Stimulated activated effector memory CD8-positive, alpha-beta T cell treated with anti-CD3 and anti-CD28 coated beads, Interleukin-12 subunit alpha, Interleukin-12 subunit beta, amount 100 ng/mL, for 72 hours (primary cell): Measurements from ENCODE around the gene FHAD1.
A peak's percentile ranks its signal among the peaks of the same experiment; 100 is the strongest.

ENCODE experiments used
- ATAC-seq: fragments of 150-1000 bp; cut with Tn5 transposase; 2 replicates; pipeline ENCODE4 v1.10.0; 2021
- DNase-seq, 2 donors: peaks; one replicate each; pipeline ENCODE4 v3.0.0; 2021 to 2022; ENCODE audit warnings: low spot score in 2 of 2
- H3K27ac Mint-ChIP-seq: one replicate; pipeline ENCODE4 v1.8.0; 2022; ENCODE audit warnings: mild to moderate bottlenecking, mixed read lengths
- H3K36me3 Mint-ChIP-seq: one replicate; pipeline ENCODE4 v1.8.0; 2022; ENCODE audit warnings: mild to moderate bottlenecking, mixed read lengths
- H3K4me1 Mint-ChIP-seq: one replicate; pipeline ENCODE4 v1.8.0; 2022; ENCODE audit warnings: mixed read lengths
- H3K4me3 Mint-ChIP-seq: one replicate; pipeline ENCODE4 v1.8.0; 2022; ENCODE audit warnings: mild to moderate bottlenecking, mixed read lengths
- H3K9me3 Mint-ChIP-seq: one replicate; pipeline ENCODE4 v1.8.0; 2022; ENCODE audit warnings: mixed read lengths

The FHAD1 gene

DNA sequence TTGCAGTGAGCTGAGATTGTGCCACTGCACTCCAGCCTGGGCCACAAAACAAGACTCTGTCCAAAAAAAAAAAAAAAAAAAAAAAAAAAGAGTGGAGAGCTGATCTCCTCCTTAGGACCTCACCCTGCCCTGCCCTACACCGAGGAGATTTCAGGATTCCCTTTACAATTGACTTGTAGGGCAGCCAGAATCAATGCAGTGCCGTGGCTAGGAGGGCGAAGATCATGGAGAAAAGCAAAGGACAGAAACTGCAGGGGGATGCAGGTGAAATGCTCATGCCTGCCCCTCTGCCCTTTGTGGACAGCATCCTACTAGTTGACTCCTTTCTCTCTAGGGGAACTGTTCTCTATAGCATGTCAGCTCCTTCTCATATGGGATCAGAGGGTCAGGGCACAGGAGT, 9.6 kb downstream of the FHAD1 start:
- Mint-ChIP-seq H3K36me3 (no peaks in the 10 kb centered on the region), H3K27ac (no peak overlapping the region), H3K4me1 (peaks cover 40% of the 10 kb centered on the region), H3K4me3 (no peak overlapping the region), H3K9me3 (no peaks in the 10 kb centered on the region)
- ATAC-seq (no peak), DNase-seq (no peak)

- H3K4me3 Mint-ChIP-seq = no peak overlapping the region
- no peak for ATAC-seq
- no peaks in the 10 kb centered on the region for H3K36me3 Mint-ChIP-seq
- H3K27ac Mint-ChIP-seq = no peak overlapping the region
- H3K9me3 Mint-ChIP-seq = no peaks in the 10 kb centered on the region
- H3K4me1 Mint-ChIP-seq = peaks cover 39% of the 10 kb centered on the region
- no peak for DNase-seq
Measured at GRCh38 chr1:15257309-15257708, 10.3 kb downstream of the FHAD1 start.

DNA sequence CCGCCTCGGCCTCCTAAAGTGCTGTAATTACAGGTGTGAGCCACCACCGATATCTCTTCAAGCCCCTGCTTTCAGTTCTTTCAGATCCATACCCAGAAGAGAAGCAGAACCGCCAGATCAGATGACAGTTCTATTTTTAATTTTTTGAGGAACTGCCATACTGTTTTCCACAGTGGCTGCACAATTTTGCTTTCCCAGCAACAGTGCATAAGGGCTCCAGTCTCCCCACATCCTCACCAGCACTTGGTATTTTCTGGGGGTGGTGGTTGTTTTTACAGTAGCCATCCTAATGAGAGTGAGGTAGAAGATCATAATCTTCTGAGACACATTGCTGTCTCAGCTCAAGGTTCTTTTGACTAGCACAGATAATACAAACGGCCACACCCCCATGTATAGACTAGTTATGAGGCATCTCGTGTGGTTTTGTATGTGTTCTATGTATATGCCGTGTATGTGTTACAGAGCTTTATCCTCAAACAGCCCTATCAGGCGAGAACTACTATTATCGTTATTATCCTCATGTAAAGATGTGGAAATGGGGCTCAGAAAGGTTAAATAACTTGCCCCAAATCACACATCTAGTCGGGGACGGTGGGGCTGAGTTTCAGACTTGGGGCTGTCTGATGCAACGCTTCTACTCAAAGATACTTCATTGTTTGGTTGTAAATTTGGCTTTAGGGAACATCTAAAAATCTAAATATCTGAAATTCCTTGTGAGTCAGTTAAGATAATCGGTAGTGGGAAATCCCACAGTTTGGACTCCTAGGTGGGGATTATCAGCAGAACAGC, 12.0 kb downstream of the FHAD1 start:
- Mint-ChIP-seq H3K4me1 (peaks cover 22% of the 10 kb centered on the region), H3K27ac (no peak overlapping the region), H3K4me3 (no peak overlapping the region), H3K9me3 (no peaks in the 10 kb centered on the region), H3K36me3 (no peaks in the 10 kb centered on the region)
- no peak for ATAC-seq
- DNase-seq = no peak

GRCh38 chr1:15259622-15260007, 12.6 kb downstream of the FHAD1 start:
- peaks cover 19% of the 10 kb centered on the region for H3K4me1 Mint-ChIP-seq
- H3K27ac Mint-ChIP-seq = no peak overlapping the region
- no peaks in the 10 kb centered on the region for H3K36me3 Mint-ChIP-seq
- ATAC-seq (no peak), DNase-seq (no peak)
- H3K9me3 Mint-ChIP-seq = no peaks in the 10 kb centered on the region
- H3K4me3 Mint-ChIP-seq = no peak overlapping the region

- Mint-ChIP-seq H3K4me3 (peak overlapping the region; percentile 62), H3K9me3 (no peaks in the 10 kb centered on the region), H3K4me1 (peaks cover 19% of the 10 kb centered on the region), H3K27ac (peak overlapping the region; percentile 21), H3K36me3 (no peaks in the 10 kb centered on the region)
- DNase-seq (no peak), ATAC-seq (no peak)
Measured at GRCh38 chr1:15260418-15261154, 13.6 kb downstream of the FHAD1 start.

DNA sequence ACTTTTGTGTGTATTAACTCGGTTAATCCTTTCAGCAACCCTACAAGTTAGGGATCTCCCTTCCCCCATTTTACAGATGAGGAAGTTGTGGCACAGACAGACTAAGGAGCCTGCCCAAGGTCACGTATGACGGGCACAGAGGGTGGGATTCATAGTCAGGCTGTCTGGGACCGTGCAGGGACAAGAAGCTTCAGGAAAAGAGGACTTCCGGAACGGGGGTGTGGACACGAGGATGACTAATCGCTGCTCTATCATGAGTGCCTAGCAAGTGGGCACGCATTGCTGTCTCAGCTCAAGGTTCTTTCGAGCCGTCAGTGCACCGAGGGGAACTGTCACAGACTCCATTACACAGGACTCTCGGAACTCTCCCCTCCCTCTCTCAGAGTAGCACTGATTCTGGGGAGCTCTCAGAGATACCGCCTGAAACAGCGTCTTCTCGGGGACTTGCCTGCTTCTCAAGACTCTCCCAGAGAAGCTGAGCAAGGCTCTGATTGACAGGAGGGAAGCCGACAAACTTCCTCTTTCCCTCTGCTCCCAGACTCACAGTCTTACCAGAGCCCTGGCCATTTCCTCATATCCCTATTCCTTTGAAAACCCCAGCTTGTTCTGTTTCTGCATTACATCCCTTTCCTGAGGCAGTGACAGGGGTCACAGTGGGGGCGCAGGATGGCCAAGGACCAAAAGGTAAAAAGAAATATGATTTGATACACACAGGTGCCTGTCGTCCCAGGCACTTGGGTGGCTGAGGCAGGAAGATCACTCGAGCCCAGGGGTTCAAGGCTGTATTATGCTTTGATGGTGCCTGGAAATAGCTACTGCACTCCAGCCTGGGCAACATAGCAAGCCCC, 14.4 kb downstream of the FHAD1 start:
- ATAC-seq = peak; percentile 93
- H3K4me3 Mint-ChIP-seq = peak overlapping the region; percentile 62
- H3K9me3 Mint-ChIP-seq = no peaks in the 10 kb centered on the region
- no peaks in the 10 kb centered on the region for H3K36me3 Mint-ChIP-seq
- peak overlapping the region; percentile 21 for H3K27ac Mint-ChIP-seq
- DNase-seq = no peak
- peaks cover 19% of the 10 kb centered on the region for H3K4me1 Mint-ChIP-seq

GRCh38 chr1:15262003-15262377, 15.0 kb downstream of the FHAD1 start:
- ATAC-seq (no peak), DNase-seq (no peak)
- Mint-ChIP-seq H3K4me3 (peak overlapping the region; percentile 62), H3K36me3 (no peaks in the 10 kb centered on the region), H3K27ac (no peak overlapping the region), H3K4me1 (peaks cover 19% of the 10 kb centered on the region), H3K9me3 (no peaks in the 10 kb centered on the region)

DNA sequence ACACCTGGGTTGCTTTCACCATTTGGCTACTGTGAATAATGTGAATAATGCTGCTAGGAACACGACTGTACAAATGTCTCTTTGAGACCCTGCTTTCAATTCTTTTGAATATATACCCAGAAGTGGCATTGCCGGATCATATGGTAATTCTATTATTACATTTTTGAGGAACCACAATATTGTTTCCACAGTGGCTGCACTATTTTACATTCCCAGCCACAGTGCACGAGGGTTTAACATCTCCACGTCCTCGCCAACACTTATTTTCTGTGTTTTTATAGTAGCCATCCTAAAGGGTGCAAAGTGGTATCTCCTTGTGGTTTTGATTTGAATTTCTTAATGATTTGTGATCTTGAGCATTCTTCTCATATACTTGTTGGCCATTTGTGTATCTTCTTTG, 15.7 kb downstream of the FHAD1 start:
- Mint-ChIP-seq H3K9me3 (no peaks in the 10 kb centered on the region), H3K4me3 (no peak overlapping the region), H3K36me3 (no peaks in the 10 kb centered on the region), H3K4me1 (peaks cover 19% of the 10 kb centered on the region), H3K27ac (no peak overlapping the region)
- ATAC-seq (no peak), DNase-seq (no peak)

DNA sequence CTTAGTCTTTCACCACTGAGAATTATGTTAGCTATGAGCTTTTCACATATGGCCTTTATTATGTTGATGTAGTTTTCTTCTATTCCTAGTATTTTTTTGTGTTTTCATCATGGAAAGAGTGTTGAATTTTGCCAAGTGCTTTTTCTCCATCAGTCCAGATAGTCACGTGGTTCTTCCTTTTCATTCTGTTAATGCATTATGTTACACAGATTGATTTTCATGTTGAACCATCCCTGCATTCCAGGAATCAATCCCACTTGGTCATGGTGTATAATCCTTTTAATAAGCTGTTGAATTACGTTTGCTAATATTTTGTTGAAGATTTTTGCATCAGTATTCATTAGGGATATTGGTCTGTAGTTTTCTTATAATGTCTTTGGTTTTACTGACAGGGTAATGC, 17.7 kb downstream of the FHAD1 start:
- no peak for ATAC-seq
- H3K4me3 Mint-ChIP-seq = no peak overlapping the region
- no peak overlapping the region for H3K27ac Mint-ChIP-seq
- peaks cover 19% of the 10 kb centered on the region for H3K4me1 Mint-ChIP-seq
- H3K9me3 Mint-ChIP-seq = no peaks in the 10 kb centered on the region
- no peak for DNase-seq
- H3K36me3 Mint-ChIP-seq = no peaks in the 10 kb centered on the region

GRCh38 chr1:15271196-15271595, 24.2 kb downstream of the FHAD1 start:
- Mint-ChIP-seq H3K4me1 (peaks cover 5% of the 10 kb centered on the region), H3K9me3 (no peaks in the 10 kb centered on the region), H3K27ac (no peak overlapping the region), H3K36me3 (no peaks in the 10 kb centered on the region), H3K4me3 (no peak overlapping the region)
- ATAC-seq = no peak
- no peak for DNase-seq

GRCh38 chr1:15272009-15272781, 25.2 kb downstream of the FHAD1 start:
- Mint-ChIP-seq H3K27ac (no peak overlapping the region), H3K36me3 (no peaks in the 10 kb centered on the region), H3K9me3 (no peaks in the 10 kb centered on the region), H3K4me3 (no peak overlapping the region), H3K4me1 (peaks cover 5% of the 10 kb centered on the region)
- ATAC-seq = peak; percentile 86
- DNase-seq = peak in 1 of 2 donors; percentile 61

GRCh38 chr1:15272782-15273127, 25.7 kb downstream of the FHAD1 start:
- Mint-ChIP-seq H3K4me3 (no peak overlapping the region), H3K4me1 (peaks cover 5% of the 10 kb centered on the region), H3K9me3 (no peaks in the 10 kb centered on the region), H3K27ac (no peak overlapping the region), H3K36me3 (no peaks in the 10 kb centered on the region)
- ATAC-seq (peak; percentile 26), DNase-seq (no peak)

- no peaks in the 10 kb centered on the region for H3K36me3 Mint-ChIP-seq
- no peak overlapping the region for H3K4me3 Mint-ChIP-seq
- H3K9me3 Mint-ChIP-seq = no peaks in the 10 kb centered on the region
Measured at GRCh38 chr1:15273274-15273673, 26.3 kb downstream of the FHAD1 start.

DNA sequence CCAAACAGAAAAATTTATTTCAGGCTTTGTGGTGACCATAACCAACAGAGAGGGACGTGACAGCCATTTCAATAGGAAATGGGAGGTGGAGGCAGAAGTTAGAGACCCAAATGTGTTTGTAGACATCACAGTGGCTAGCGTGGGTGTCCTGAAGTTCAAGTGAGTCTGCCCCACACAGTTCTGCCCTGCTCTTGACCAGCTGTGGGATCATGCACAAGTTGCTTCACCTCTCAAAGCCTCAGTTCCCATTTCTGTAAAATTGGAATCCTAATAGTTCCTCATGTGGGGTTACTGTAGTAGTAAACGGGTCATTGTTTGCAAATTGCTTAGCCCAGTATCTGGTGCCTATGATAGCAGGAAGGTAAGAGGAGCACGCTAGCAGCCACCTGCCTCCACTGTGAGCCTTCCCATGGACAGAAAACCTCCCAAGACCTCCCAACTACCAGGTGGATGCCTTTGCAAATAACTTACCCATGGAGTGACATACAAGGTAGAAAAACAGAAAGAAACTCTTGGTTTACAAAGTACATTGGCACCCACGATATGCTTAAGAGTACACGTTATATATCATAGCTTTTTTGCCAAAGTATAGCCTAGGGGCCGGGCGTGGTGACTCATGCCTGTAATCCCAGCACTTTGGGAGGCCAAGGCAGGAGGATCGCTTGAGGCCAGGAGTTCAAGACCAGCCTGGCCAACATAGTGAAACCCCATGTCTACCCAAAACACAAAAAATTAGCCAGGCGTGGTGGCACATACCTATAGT, 29.1 kb downstream of the FHAD1 start:
- DNase-seq (no peak), ATAC-seq (no peak)
- Mint-ChIP-seq H3K9me3 (no peaks in the 10 kb centered on the region), H3K4me1 (peaks cover 5% of the 10 kb centered on the region), H3K27ac (no peak overlapping the region), H3K36me3 (no peaks in the 10 kb centered on the region), H3K4me3 (no peak overlapping the region)

More at GRCh38 chr1:15273274-15273673, 26.3 kb downstream of the FHAD1 start:
- no peak overlapping the region for H3K27ac Mint-ChIP-seq
- no peak for ATAC-seq
- peaks cover 5% of the 10 kb centered on the region for H3K4me1 Mint-ChIP-seq
- no peak for DNase-seq
